GM18907 (cell line): Measurements from ENCODE around the gene DAPK1.
"Not testable (repeated sequence)": the region's sequence is repeated elsewhere in the genome, so short reads cannot be mapped to it uniquely, and the experiment has no call there.

Experiments
- ATAC-seq: cut with Tn5 transposase; IDR thresholded peaks from one replicate; pipeline ENCODE4 v1.9.1; 2021; ENCODE audit warnings: mild to moderate bottlenecking, moderate library complexity; ENCODE audit not compliant: unreplicated experiment

DAPK1 gene

DNA sequence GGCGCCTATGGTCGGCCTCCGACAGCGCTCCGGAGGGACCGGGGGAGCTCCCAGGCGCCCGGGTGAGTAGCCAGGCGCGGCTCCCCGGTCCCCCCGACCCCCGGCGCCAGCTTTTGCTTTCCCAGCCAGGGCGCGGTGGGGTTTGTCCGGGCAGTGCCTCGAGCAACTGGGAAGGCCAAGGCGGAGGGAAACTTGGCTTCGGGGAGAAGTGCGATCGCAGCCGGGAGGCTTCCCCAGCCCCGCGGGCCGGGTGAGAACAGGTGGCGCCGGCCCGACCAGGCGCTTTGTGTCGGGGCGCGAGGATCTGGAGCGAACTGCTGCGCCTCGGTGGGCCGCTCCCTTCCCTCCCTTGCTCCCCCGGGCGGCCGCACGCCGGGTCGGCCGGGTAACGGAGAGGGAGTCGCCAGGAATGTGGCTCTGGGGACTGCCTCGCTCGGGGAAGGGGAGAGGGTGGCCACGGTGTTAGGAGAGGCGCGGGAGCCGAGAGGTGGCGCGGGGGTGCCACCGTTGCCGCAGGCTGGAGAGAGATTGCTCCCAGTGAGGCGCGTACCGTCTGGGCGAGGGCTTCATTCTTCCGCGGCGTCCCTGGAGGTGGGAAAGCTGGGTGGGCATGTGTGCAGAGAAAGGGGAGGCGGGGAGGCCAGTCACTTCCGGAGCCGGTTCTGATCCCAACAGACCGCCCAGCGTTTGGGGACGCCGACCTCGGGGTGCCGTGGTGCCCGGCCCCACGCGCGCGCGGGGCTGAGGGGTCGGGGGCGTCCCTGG lies 561 bp downstream of the DAPK1 start:
- peak; percentile 27 for ATAC-seq

DNA sequence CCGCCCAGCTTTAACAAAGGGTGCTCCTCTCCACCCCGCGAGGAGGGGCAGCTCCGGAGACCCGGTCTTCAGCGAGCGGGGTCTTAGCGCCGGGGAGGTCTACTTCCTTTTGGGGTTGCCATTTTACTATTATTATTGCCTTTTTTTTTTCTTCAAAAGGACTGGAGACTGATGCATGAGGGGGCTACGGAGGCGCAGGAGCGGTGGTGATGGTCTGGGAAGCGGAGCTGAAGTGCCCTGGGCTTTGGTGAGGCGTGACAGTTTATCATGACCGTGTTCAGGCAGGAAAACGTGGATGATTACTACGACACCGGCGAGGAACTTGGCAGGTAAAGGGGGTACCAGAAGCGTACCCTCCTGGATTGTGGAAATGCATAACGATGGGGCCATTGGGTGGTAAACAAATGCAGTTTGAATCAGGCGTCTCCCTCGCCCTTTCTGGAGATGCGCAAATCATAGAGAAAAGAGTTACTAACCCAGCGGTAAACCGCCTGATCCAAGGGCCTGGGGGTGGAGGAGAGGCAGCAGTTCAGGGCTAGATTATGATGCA lies 1.2 kb downstream of the DAPK1 start:
- no peak for ATAC-seq

DNA sequence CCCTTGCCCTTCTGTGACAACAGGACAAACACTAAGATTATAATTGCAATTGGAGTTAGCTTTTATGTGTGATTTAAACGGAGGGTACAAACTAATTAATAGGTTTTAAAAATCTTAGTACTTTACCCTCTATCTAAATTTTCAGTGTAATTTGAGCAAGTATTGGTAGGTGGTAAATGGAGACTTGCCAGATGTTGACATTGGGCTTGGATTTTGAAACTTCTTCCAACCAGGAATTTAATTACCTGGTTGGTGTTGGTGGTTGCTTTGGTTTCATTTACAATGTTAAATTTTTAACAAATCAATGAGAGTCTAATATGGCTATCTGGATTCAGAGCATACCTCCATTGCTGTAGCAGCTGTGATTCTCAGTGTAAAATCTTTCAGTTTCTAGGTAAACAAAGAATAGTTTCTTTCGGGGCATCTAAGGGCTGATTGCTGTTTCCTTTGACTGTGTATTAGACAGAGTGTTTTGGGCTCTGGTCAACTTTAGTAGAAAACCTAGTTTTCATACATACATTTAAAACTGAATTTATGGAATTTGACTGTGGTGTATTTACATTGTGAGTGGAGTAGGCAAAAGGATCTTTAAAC lies 1.9 kb downstream of the DAPK1 start:
- ATAC-seq: peak; percentile 54

DNA sequence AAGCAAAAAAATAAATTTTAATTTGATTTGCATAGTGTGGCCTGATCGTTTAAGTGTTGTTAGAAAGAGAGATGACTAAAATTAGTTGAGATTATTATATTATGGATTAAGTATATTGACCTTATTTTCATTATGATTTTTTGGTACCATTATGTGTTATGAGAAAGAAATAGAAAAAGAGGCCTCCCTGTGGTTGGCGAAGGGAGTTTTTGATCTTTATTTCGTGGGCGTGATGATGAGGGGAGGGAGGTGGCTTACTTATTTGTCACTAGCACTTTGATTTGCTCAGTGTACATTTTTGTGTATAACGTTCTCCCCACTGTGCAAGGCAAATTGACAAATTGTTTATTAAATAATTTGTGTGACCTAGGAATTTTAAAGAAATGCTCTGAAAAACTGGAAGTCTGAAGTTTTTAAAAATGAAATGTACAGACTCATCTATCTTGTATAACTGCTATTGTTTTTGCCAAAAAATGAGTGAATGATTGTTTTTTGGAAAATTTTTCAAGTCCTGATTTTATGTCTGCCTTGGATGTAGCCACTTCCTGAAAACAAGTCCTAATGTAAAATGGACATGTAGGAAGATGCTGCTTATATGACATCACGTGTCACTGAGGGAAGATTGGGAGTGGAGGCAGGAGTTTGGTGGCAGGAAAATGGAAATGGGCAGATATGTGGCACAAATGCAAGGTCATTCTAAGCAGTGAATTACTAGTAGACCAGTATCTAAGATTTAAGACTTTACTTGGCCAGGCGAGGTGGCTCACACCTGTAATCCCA lies 3.0 kb downstream of the DAPK1 start:
- ATAC-seq: no peak

DNA sequence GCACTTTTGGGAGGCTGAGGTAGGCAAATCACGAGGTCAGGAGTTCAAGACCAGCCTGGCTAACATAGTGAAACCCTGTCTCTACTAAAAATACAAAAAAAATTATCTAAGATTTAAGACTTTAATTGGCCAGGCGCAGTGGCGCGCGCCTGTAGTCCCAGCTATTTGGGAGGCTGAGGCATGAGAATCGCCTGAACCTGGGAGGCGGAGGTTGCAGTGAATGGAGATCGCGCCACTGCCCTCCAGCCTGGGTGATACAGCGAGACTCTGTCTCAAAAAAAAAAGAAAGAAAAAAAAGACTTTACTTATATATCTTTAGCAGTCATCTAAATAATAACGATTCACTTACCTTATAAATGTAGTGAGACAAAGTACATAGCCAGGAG lies 3.6 kb downstream of the DAPK1 start:
- not testable (repeated sequence) for ATAC-seq

DNA sequence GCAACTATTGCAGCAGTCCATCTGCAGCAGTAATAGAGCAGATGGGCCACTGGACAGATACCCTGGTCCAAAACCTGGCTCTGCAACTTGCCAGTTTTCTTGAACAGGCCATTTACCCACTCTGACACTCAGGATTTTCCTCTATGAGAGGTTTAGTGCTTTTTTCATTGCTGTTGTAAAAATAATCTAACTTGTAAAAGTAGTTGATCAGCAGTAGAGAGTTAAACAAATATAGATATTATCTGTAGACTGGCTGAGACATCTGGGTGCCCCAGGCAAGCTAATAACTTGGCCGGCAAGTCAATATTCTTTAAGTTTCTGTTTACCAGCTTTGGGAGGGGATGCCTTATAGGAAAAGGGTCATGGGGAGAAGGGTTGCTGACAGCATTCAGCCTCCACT lies 4.1 kb downstream of the DAPK1 start:
- no peak for ATAC-seq

DNA sequence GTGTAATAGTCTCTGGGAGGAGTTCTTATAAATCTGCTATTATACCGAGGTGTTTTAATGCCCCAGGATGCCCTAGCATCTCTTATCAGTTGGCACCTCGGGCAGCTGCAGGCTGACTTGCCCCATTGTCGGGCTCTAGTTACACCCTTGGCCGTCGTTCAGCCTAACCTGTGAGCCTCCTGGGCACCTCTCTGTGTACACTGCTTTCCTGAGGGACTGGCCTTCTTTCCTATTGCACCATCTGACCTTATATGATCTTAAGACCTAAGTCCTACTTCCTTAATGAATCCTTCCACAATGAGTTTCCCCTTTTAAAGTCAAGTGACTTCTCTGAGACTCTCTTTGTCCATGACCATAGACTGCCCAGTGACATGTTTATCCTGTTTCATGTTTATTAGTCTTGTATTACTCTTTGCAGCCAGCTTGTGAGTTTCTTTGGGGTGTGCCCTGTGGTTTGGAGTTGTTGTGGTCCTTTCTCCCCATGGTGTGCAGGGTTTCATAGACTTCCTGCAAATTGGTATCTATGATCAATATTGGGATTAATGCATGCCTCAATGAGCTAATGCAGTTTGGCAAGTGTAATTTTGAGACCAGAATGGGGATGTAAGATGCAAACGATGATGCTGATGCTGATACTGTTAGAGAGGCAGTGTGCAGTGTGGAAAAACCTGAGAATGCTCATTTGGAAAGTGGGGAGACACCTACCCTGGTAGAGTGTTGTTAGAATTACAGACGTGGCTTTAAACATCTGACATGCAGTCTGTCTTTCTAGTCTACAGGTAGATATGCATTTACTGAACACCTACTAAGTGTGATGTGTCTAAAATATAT lies 4.9 kb downstream of the DAPK1 start:
- no peak for ATAC-seq

DNA sequence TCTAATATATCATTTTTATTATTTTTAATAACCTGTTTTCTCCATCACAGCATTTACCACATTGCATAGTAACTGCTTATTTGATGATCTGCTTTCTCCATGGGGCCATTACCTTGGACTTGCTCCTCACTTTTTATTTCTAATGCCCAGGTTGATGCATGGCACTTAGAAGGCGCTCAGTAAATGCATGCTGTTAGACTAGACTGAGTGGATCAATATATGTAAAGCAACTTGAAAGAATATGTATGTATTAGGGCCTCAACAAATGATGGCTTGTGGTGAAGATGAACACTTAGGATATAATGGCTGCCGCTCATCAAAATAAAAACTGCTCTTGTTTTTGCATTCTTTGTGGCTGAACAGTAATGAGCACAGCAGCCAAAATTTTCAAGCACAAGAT lies 5.8 kb downstream of the DAPK1 start:
- no peak for ATAC-seq

DNA sequence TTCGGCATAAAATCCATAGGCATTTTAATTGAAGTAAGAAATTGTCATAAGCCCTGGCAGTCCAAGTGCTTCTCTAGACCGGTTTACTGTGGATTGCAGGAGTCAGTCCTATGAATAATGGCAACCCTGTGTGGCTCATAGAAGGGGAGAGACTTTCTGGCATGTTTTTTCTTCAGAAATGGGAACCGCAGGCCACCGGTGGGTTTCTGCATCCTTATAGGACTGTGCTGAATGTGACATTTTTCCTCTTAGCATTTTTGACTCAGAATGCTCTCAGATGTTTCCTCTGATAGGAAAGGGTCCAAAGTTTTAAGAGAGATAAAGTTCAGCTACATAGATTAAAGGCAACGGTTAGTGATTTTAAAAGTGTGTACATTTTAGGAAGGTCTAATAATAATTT lies 6.3 kb downstream of the DAPK1 start:
- ATAC-seq: no peak

DNA sequence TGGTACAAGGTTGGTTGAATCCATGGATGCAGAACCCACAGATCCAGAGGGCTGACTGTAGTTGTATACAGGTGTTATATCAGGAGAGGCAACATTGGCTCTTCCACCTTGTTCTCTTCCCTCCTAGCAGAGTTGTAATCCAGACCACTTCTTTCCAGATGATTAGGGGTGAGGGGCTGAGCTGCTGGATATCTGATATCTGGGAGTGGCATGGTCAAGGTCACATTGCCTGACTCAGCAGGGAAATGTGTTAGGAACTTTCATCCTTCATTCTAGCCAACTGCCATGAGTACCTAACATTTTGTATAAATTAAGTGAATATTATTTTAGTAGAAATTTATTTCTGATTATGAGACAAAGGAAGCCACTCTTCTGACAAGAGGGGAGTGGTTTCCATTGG lies 7.3 kb downstream of the DAPK1 start:
- no peak for ATAC-seq

DNA sequence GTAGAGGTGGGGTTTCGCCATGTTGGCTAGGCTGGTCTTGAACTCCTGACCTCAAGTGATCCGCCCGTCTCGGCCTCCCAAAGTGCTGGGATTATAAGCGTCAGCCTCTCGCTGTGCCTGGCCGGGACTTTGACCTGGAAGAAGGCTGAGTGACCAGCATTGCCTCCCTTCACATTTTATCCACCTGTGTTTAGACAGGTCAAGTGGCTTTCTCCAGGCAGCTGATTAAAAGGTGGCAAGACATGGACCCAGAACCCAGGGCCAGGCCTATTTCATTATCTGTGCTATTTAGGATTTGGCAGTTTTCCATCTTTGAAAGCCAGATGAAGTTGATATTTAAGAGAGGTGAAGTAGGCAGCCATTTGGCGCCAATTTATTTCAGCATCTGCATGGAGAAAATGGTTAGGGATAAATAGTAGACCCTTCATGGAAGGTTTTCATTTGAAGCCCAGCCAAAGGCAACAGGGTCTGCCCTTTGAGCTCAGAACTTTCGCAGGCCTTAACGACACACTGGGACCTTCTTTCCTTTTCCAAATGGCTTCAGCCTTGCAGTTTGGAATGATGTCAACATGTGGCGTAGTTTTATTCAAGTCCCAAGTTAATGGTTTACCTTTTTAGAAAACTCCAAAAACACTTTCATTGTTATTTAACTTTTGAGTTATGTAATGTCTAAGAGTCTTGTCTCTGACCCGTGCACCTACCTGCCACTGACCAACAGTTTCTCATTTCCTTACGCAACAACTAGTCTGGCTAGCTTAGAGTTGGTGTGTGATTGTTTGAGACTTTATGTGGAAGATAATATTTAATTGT lies 8.4 kb downstream of the DAPK1 start:
- ATAC-seq: no peak

DNA sequence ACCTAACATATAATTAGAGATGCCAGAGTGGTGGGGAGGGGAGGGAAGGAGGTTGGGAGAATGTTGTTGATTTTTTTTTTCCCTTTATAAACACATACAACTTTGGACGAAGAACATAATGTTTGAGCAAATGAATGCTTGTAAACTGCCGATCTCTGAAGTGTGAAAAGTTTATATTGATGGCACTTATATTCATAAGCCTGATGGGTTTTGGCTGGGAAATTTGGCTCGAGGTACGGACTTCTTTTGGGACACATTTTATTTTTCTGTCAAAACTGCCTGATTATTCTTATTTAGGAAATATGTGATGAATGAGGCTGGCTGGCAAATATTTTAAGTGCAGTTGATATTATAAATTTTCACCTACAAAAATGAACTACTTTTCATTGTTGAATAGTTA lies 9.9 kb downstream of the DAPK1 start:
- ATAC-seq: no peak

DNA sequence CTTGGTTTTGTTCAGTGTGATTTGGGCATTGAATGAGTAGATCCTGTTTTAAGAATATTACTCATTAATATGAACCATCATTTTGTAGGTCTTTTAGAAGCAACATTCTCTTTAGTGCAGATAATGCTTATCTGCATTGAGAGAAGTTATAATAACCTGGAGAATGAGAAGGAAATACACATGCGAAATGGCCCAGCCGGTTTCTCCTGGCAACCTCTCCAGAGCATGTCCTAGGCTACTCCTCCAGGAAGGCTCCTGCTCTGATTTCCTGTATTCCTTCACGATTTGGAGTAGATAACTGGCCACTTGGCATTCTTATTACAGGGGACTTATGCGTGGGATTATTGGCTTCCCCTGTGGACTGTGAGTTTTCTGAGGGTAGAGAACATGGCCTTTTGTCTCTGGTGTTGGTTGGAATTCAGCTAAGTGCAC lies 12.6 kb downstream of the DAPK1 start:
- ATAC-seq: no peak

DNA sequence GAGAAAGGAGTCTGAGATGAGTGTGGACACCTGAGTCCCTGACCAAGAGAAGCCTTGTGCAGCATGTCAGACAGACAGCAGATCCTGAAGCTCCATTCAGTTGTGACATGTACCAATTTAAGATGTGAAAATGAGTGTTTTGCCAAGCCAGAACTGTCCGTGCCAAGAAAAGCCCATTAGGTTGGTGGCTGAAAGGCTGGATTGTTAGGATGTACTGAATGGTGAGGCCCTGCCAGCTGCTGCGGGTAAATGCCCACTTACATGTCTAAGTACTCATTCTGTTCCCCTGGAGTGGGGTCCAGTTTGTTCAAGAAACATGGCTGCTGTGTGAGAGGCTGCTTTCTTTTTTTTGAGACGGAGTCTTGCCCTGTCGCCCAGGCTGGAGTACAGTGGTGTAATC lies 14.6 kb downstream of the DAPK1 start:
- ATAC-seq: no peak

DNA sequence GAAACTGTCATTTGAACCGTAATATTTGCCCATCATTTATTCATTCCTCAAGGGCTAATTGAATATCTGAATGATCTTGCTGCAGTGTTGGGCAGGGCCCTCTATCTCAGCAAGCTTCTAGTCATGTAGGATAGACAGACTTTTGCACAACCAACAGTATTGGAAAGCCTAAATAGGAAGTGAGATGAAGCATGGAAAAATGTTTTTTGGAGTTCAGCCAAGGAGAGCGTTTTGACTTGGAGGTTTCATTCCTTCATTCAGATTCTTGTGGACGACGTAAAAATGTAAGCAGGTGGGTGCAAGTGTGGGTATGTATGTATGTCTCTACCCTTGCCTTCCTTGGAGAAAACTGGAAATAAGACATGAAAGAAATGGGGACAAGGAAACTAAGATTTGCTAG lies 15.5 kb downstream of the DAPK1 start:
- ATAC-seq: no peak

DNA sequence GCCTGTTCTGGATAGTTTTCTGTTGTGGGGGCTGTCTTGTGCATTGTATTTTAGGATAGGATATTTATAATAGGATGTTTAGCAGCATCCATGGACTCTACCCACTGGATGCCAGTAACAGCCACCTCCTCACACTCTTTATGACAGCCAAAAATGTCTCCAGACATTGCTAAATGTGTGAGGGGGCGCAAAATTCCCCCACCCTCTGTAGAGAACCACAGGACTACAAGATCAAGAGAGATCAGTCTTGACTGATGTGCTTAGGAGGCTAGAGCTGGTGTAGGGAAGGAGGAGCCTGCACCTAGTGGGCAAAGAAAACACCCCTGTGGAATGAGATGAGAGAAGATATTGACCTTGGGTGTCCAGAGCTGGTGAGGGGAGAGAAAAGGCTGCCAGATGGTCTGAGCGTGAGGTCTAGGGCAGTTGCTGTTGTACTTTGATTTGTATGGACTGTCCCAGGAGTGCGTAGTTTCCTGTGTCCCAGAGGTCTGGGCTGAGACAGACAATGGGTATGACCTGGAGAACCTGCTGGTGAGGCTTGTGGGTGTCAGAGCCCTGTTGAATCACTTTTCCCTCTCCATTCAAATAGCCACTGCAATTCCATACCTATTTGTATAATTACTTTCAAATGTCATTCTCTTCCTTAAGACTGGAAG lies 16.3 kb downstream of the DAPK1 start:
- ATAC-seq: no peak

DNA sequence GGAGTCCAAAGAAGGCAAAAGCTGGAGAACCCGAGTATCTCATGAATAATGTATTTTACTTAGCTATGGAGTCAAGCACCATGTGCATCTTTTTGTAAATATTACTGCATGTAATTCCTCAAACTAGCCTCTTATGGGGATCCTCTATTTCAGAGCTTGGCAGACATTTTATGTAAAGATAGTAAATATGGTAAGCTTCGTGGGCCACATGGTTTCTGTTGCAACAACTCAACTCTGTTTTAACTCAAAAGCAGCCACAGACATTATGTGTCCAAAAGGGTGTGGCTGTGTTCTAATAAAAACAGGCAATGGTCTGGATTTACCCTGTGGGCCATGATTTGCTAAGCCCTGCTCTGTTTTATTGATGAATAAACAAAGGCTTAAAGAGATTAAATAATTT lies 17.3 kb downstream of the DAPK1 start:
- ATAC-seq: no peak

DNA sequence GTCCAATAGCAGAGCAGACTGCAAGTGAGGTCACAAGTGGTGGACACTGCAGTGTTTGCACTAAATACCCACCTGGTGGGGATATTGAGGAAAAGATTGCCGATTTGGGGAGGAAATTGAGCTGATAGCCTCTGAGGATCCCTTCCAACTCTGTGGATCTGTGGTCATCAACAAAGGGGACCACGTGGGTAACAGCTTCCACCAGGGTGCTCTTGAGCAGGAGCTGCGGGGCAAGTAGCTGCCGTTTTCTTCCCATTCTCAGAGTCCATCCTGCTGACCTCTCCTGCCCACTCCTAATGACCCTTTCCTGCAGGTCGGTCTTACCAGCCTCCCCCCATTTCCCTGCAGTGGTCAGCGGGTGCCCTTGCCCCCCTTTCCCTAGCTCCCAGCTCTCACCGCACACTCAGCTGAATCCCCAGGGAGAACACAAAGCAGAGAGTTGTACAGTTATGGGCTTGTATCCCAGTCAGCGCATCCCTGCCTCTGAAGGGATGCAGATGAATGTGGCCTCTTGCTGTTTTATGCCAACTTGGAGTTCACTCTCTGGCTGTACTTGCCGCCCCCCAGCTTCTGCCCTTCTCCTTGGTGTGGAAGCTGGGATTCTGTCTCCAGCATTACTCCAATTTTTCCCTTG lies 18.0 kb downstream of the DAPK1 start:
- ATAC-seq: no peak
